CD14-positive monocyte (primary cell): ENCODE results near the gene GPATCH4. TPM values are rescaled to one million over a fixed set of nuclear protein-coding genes. Genes with fewer than 3 reads are reported as not detected.
A peak's percentile ranks its signal among the peaks of the same experiment; 100 is the strongest.

Experiments
- DNase-seq, 3 donors: peaks; one replicate each; pipeline ENCODE4 v3.0.0-alpha.2; 2011 to 2022
- H2AFZ ChIP-seq: 2 replicates; pipeline ENCODE4 v1.6.0; 2012; ENCODE audit warnings: mild to moderate bottlenecking, low read depth, low read length, inconsistent platforms; ENCODE audit not compliant: insufficient read depth, poor library complexity, severe bottlenecking
- H3K27ac ChIP-seq, 2 donors: 1 replicate in 1 of 2; 2 replicates in 1 of 2; pipeline ENCODE4 v1.5.1; 2012 to 2013; ENCODE audit warnings: low read length in 2 of 2, control low read depth in 1 of 2, inconsistent platforms in 1 of 2, low read depth in 1 of 2, mild to moderate bottlenecking in 1 of 2
- H3K27me3 ChIP-seq, 2 donors: one replicate each; pipeline versions ENCODE4 v1.6.0 to v1.6.1; 2011 to 2013; ENCODE audit warnings: low read length in 2 of 2; ENCODE audit not compliant: control insufficient read depth in 2 of 2, insufficient read depth in 2 of 2
- H3K36me3 ChIP-seq, 2 donors: replicated peaks in 1 of 2; 1 replicate in 1 of 2; 2 replicates in 1 of 2; pipeline versions ENCODE4 v1.5.1 to v1.6.1; 2012 to 2013; ENCODE audit warnings: low read length in 2 of 2, control low read depth in 1 of 2, inconsistent platforms in 1 of 2, mild to moderate bottlenecking in 1 of 2; ENCODE audit not compliant: insufficient read depth in 2 of 2, control insufficient read depth in 1 of 2
- H3K4me1 ChIP-seq, 2 donors: 1 replicate in 1 of 2; 2 replicates in 1 of 2; pipeline versions ENCODE4 v1.5.1 to v1.6.1; 2012 to 2013; ENCODE audit warnings: low read length in 2 of 2, control low read depth in 1 of 2, inconsistent platforms in 1 of 2, mild to moderate bottlenecking in 1 of 2, moderate library complexity in 1 of 2; ENCODE audit not compliant: insufficient read depth in 2 of 2, control insufficient read depth in 1 of 2
- H3K4me2 ChIP-seq: replicated peaks from 2 replicates; pipeline ENCODE3; 2012; ENCODE audit warnings: low read length, moderate library complexity, mild to moderate bottlenecking; ENCODE audit not compliant: poor library complexity, severe bottlenecking; ENCODE audit errors: extremely low read depth
- H3K4me3 ChIP-seq, 3 experiments: fragments of 200-600 bp in 1 of 3; sonication (generic) in 1 of 3; replicated peaks in 1 of 3; 1 replicate in 2 of 3; 2 replicates in 1 of 3; pipeline ENCODE4 v1.5.1; 2011 to 2013; ENCODE audit warnings: low read length in 3 of 3, mild to moderate bottlenecking in 3 of 3, control low read depth in 2 of 3, low read depth in 2 of 3, inconsistent platforms in 1 of 3, moderate library complexity in 1 of 3
- H3K79me2 ChIP-seq: 2 replicates; pipeline ENCODE4 v1.6.0; 2012; ENCODE audit warnings: mild to moderate bottlenecking, control low read depth, inconsistent platforms, low read length, moderate library complexity; ENCODE audit not compliant: insufficient read depth
- H3K9ac ChIP-seq: 2 replicates; pipeline ENCODE4 v1.6.0; 2017; ENCODE audit warnings: low read length, mild to moderate bottlenecking; ENCODE audit not compliant: insufficient read depth, poor library complexity, severe bottlenecking
- H3K9me3 ChIP-seq, 2 donors: replicated peaks in 1 of 2; 1 replicate in 1 of 2; 2 replicates in 1 of 2; pipeline versions ENCODE4 v1.5.1 to v1.6.1; 2012 to 2013; ENCODE audit warnings: low read length in 2 of 2, control low read depth in 1 of 2; ENCODE audit not compliant: control insufficient read depth in 1 of 2, insufficient read depth in 1 of 2
- H4K20me1 ChIP-seq: 2 replicates; pipeline ENCODE4 v1.6.0; 2012; ENCODE audit warnings: mild to moderate bottlenecking, low read length, control low read depth, moderate library complexity; ENCODE audit not compliant: insufficient read depth
- H3K27ac Mint-ChIP-seq, 7 donors: one replicate each; pipeline ENCODE4 v1.8.0; 2020; ENCODE audit warnings: mild to moderate bottlenecking in 7 of 7, mixed read lengths in 7 of 7, moderate library complexity in 6 of 7, inconsistent platforms in 2 of 7
- H3K27me3 Mint-ChIP-seq, 3 donors: one replicate each; pipeline ENCODE4 v1.8.0; 2021 to 2022; ENCODE audit warnings: low read depth in 3 of 3, mild to moderate bottlenecking in 3 of 3, mixed read lengths in 3 of 3, moderate library complexity in 3 of 3, inconsistent platforms in 1 of 3
- H3K36me3 Mint-ChIP-seq, 2 donors: one replicate each; pipeline ENCODE4 v1.8.0; 2020; ENCODE audit warnings: mixed read lengths in 2 of 2, inconsistent platforms in 1 of 2, mild to moderate bottlenecking in 1 of 2
- H3K4me1 Mint-ChIP-seq: one replicate; pipeline ENCODE4 v1.8.0; 2020; ENCODE audit warnings: mild to moderate bottlenecking, mixed read lengths
- H3K4me3 Mint-ChIP-seq, 2 donors: one replicate each; pipeline ENCODE4 v1.8.0; 2020; ENCODE audit warnings: mild to moderate bottlenecking in 2 of 2, mixed read lengths in 2 of 2, moderate library complexity in 1 of 2
- H3K9me3 Mint-ChIP-seq, 7 donors: one replicate each; pipeline ENCODE4 v1.8.0; 2020 to 2022; ENCODE audit warnings: mixed read lengths in 7 of 7, mild to moderate bottlenecking in 6 of 7, moderate library complexity in 6 of 7, inconsistent platforms in 2 of 7
- CTCF ChIP-seq: fragments of 200-600 bp; IDR thresholded peaks from one replicate; pipeline ENCODE4 v1.8.0; 2022; ENCODE audit warnings: antibody characterized with exemption, mild to moderate bottlenecking
- WGBS: methylation state at CpG from one replicate; pipeline ENCODE4 v1.1.5; 2013; ENCODE audit warnings: missing lambda C conversion rate; ENCODE audit not compliant: insufficient coverage; 5-methylcytosine and 5-hydroxymethylcytosine counted together
- intact Hi-C, 2 donors: fragments of 100-400 bp; cut with micrococcal nuclease; formaldehyde crosslinking; loops; one replicate each; pipeline versions ENCODE4 v1.15.0 to v1.15.1; 2023
- polyA plus RNA-seq, 3 donors: library from polyadenylated mRNA; depleted of rRNA in 1 of 3; unstranded in 2 of 3; stranded (reverse) in 1 of 3; fragments of 300-500 nt in 2 of 3; fragments of >200 nt in 1 of 3; fragmentation: Illumina TruSeq in 2 of 3; gene quantifications; 1 replicate in 2 of 3; 2 replicates in 1 of 3; pipeline ENCODE4 v1.2.3, GENCODE V29; 2012 to 2021

Gene GPATCH4
- polyA plus RNA-seq, 3 donors: 2.6 to 5.3 (median 4.9) TPM

- H3K9me3 ChIP-seq: peaks cover 0 to 8% of the 10 kb centered on the region in 2 donors
- H4K20me1 ChIP-seq: no peaks in the 10 kb centered on the region
- Mint-ChIP-seq H3K27ac (no peak within 1 kb of the TSS), H3K36me3 (no peaks in the 10 kb centered on the region), H3K9me3 (peaks cover 0 to 15% (median 0%) of the 10 kb centered on the region in 7 donors), H3K4me1 (peaks cover 1% of the 10 kb centered on the region), H3K27me3 (peaks cover 62 to 92% (median 70%) of the 10 kb centered on the region in 3 donors), H3K4me3 (peak within 1 kb of the TSS in 1 of 2 donors; percentile 62)
- no peak within 1 kb of the TSS for H2AFZ ChIP-seq
- no peaks in the 10 kb centered on the region for H3K36me3 ChIP-seq
- no peak within 1 kb of the TSS for H3K4me2 ChIP-seq
- H3K79me2 ChIP-seq: no peaks in the 10 kb centered on the region
- WGBS: 3% methylated on average over 3 of the region's 7 CpGs
- H3K4me1 ChIP-seq: peaks cover 1 to 5% of the 10 kb centered on the region in 2 donors
- H3K27ac ChIP-seq: no peak within 1 kb of the TSS
- intact Hi-C loops: no loop called here
- no peak for TF ChIP-seq CTCF
- peaks cover 41 to 69% of the 10 kb centered on the region in 2 donors for H3K27me3 ChIP-seq
- DNase-seq: no peak
- H3K9ac ChIP-seq: no peak within 1 kb of the TSS
- no peak within 1 kb of the TSS for H3K4me3 ChIP-seq
Observed at GRCh38 chr1:156618853-156619581, 17.7 kb upstream of the GPATCH4 start, which contains the start of gene HAPLN2. Gene HAPLN2 (plus strand): TSS chr1:156619415. CDS start chr1:156623491, 4,076 bp downstream.

- no peak overlapping the region for H3K4me2 ChIP-seq
- 47% methylated on average over 2 of the region's 5 CpGs for WGBS
Observed at GRCh38 chr1:156616463-156616862, 15.2 kb upstream of the GPATCH4 start.

More at GRCh38 chr1:156616463-156616862, 15.2 kb upstream of the GPATCH4 start:
- no peaks in the 10 kb centered on the region for H3K79me2 ChIP-seq
- H3K4me1 Mint-ChIP-seq: peaks cover 6% of the 10 kb centered on the region
- H3K4me3 Mint-ChIP-seq: peak overlapping the region in 1 of 2 donors; percentile 62
- no peak overlapping the region for H2AFZ ChIP-seq
- H3K4me3 ChIP-seq: no peak overlapping the region
- peaks cover 43 to 85% (median 54%) of the 10 kb centered on the region in 3 donors for H3K27me3 Mint-ChIP-seq
- TF ChIP-seq CTCF: no peak
- peaks cover 0 to 7% (median 0%) of the 10 kb centered on the region in 7 donors for H3K9me3 Mint-ChIP-seq
- H3K27ac ChIP-seq: no peak overlapping the region
- H3K36me3 ChIP-seq: no peaks in the 10 kb centered on the region
- H3K9me3 ChIP-seq: no peaks in the 10 kb centered on the region
- H3K27ac Mint-ChIP-seq: no peak overlapping the region
- DNase-seq: no peak
- H3K4me1 ChIP-seq: no peaks in the 10 kb centered on the region
- peaks cover 26 to 51% of the 10 kb centered on the region in 2 donors for H3K27me3 ChIP-seq
- H3K9ac ChIP-seq: no peak overlapping the region
- no peaks in the 10 kb centered on the region for H3K36me3 Mint-ChIP-seq
- intact Hi-C loops: no loop called here
- H4K20me1 ChIP-seq: no peaks in the 10 kb centered on the region
